SK-N-SH (cell line): ENCODE measurements around the gene ZIC1. TPM values are rescaled to one million over a fixed set of nuclear protein-coding genes. Genes with fewer than 3 reads are reported as not detected.

ENCODE experiments used
- CTCF ChIA-PET: fragments of 300-600, 350-600 bp; formaldehyde crosslinking; extraction: SDS; loops from one replicate; lab custom pipeline; 2021; lab: Yijun Ruan, JAX
- POLR2A ChIA-PET: fragments of 350-600 bp; sonication (Branson Sonifier 250); formaldehyde crosslinking; extraction: SDS; loops from one replicate; lab custom pipeline; 2020; ENCODE audit warnings: antibody characterized with exemption, inconsistent platforms; lab: Yijun Ruan, JAX
- DNase-seq: peaks from one replicate; pipeline ENCODE4 v3.0.0; 2012
- H2AFZ ChIP-seq: fragments of 200-600 bp; sonication (generic); 2 replicates; pipeline ENCODE4 v1.8.1; 2016; ENCODE audit warnings: antibody characterized with exemption, mild to moderate bottlenecking, low read depth
- H3F3A ChIP-seq: fragments of 200-600 bp; sonication (generic); replicated peaks from 2 replicates; pipeline ENCODE3; 2016; ENCODE audit warnings: antibody characterized with exemption, mild to moderate bottlenecking; ENCODE audit not compliant: insufficient read depth
- H3K27ac ChIP-seq, 2 experiments: fragments of 200-500 bp in 1 of 2; fragments of 200-600 bp in 1 of 2; sonication (Bioruptor generic) in 1 of 2; sonication (generic), shearing (Covaris generic) in 1 of 2; 2 replicates each; pipeline versions ENCODE4 v1.5.1 to v1.6.1; 2014 to 2016; ENCODE audit warnings: low read depth in 2 of 2, inconsistent platforms in 1 of 2, low read length in 1 of 2, mild to moderate bottlenecking in 1 of 2, mixed read lengths in 1 of 2
- H3K27me3 ChIP-seq: fragments of 200-600 bp; sonication (generic), shearing (Covaris generic); 2 replicates; pipeline ENCODE4 v1.6.1; 2016; ENCODE audit warnings: mixed run types; ENCODE audit not compliant: insufficient read depth
- H3K36me3 ChIP-seq, 2 experiments: fragments of 200-500 bp in 1 of 2; fragments of 200-600 bp in 1 of 2; sonication (Bioruptor generic) in 1 of 2; sonication (generic) in 1 of 2; replicated peaks in 1 of 2; 2 replicates each; pipeline versions ENCODE3 to v1.5.1; 2014 to 2016; ENCODE audit warnings: low read length in 1 of 2, mild to moderate bottlenecking in 1 of 2; ENCODE audit not compliant: insufficient read depth in 2 of 2, control insufficient read depth in 1 of 2
- H3K4me1 ChIP-seq, 2 experiments: fragments of 200-500 bp in 1 of 2; fragments of 200-600 bp in 1 of 2; sonication (Bioruptor generic) in 1 of 2; sonication (generic), shearing (Covaris generic) in 1 of 2; 2 replicates each; pipeline versions ENCODE4 v1.5.1 to v1.6.1; 2014 to 2016; ENCODE audit warnings: low read depth in 1 of 2, low read length in 1 of 2, mixed run types in 1 of 2; ENCODE audit not compliant: insufficient read depth in 2 of 2, control insufficient read depth in 1 of 2
- H3K4me2 ChIP-seq: fragments of 200-600 bp; sonication (generic), shearing (Covaris generic); 2 replicates; pipeline ENCODE4 v1.6.1; 2017; ENCODE audit warnings: mixed run types
- H3K4me3 ChIP-seq, 2 experiments: fragments of 200-500 bp in 1 of 2; fragments of 200-600 bp in 1 of 2; sonication (Bioruptor generic) in 1 of 2; sonication (generic), shearing (Covaris generic) in 1 of 2; 2 replicates each; pipeline versions ENCODE4 v1.5.1 to v1.8.1; 2014 to 2016; ENCODE audit warnings: low read depth in 2 of 2, inconsistent platforms in 1 of 2, low read length in 1 of 2, mild to moderate bottlenecking in 1 of 2, mixed read lengths in 1 of 2, moderate library complexity in 1 of 2
- H3K79me2 ChIP-seq: fragments of 200-600 bp; sonication (generic); 2 replicates; pipeline ENCODE4 v1.8.1; 2017; ENCODE audit warnings: mild to moderate bottlenecking; ENCODE audit not compliant: insufficient read depth
- H3K9ac ChIP-seq: fragments of 200-600 bp; sonication (generic); 2 replicates; pipeline ENCODE4 v1.6.1; 2017; ENCODE audit warnings: mixed run types
- H3K9me2 ChIP-seq: fragments of 200-600 bp; sonication (generic); 2 replicates; pipeline ENCODE4 v1.6.1; 2017; ENCODE audit warnings: mixed run types
- H3K9me3 ChIP-seq: fragments of 200-600 bp; sonication (generic); 2 replicates; pipeline ENCODE4 v1.6.1; 2017; ENCODE audit warnings: mixed run types, mild to moderate bottlenecking, moderate library complexity
- H4K20me1 ChIP-seq: fragments of 200-600 bp; sonication (generic); 2 replicates; pipeline ENCODE4 v1.6.1; 2017; ENCODE audit warnings: mild to moderate bottlenecking, mixed run types; ENCODE audit not compliant: insufficient read depth
- ELF1 ChIP-seq: IDR thresholded peaks from 2 replicates; pipeline ENCODE4 v1.4.0; 2012
- FOXJ3 ChIP-seq: sonication (generic); formaldehyde crosslinking; IDR thresholded peaks from 2 replicates; pipeline ENCODE4 v1.5.1; 2020; ENCODE audit warnings: mild to moderate bottlenecking, missing genetic modification reagents
- GABPA ChIP-seq: IDR thresholded peaks from 2 replicates; pipeline ENCODE4 v1.4.0; 2012; ENCODE audit warnings: low read depth, mild to moderate bottlenecking
- IRF3 ChIP-seq: fragments of 150-350 bp; IDR thresholded peaks from 2 replicates; pipeline ENCODE4 v1.6.1; 2016; ENCODE audit warnings: mild to moderate bottlenecking, low read depth, low read length
- MAX ChIP-seq: IDR thresholded peaks from 2 replicates; pipeline ENCODE4 v1.4.0; 2012; ENCODE audit warnings: low read depth
- NFIC ChIP-seq: IDR thresholded peaks from 2 replicates; pipeline ENCODE4 v1.4.0; 2012; ENCODE audit warnings: borderline replicate concordance
- NRF1 ChIP-seq: IDR thresholded peaks from 2 replicates; pipeline ENCODE4 v1.6.1; 2012; ENCODE audit warnings: low read depth, mild to moderate bottlenecking, low read length
- RAD21 ChIP-seq: IDR thresholded peaks from 2 replicates; pipeline ENCODE4 v1.6.1; 2012; ENCODE audit warnings: mild to moderate bottlenecking, low read length
- REST ChIP-seq: IDR thresholded peaks from 2 replicates; pipeline ENCODE4 v1.6.1; 2012; ENCODE audit warnings: mild to moderate bottlenecking, low read depth, low read length, moderate library complexity
- RXRA ChIP-seq: IDR thresholded peaks from 2 replicates; pipeline ENCODE4 v1.4.0; 2012; ENCODE audit warnings: low read depth, mild to moderate bottlenecking, borderline replicate concordance
- SMC3 ChIP-seq: IDR thresholded peaks from 2 replicates; pipeline ENCODE4 v1.6.1; 2012; ENCODE audit warnings: low read depth, low read length, improper control_type of control experiment
- TCF12 ChIP-seq: IDR thresholded peaks from 2 replicates; pipeline ENCODE4 v1.4.0; 2012
- USF1 ChIP-seq: IDR thresholded peaks from 2 replicates; pipeline ENCODE4 v1.4.0; 2012; ENCODE audit warnings: low read depth, borderline replicate concordance
- WGBS: methylation state at CpG from one replicate; pipeline ENCODE4 v1.1.6; 2017; ENCODE audit warnings: low lambda C conversion rate; 5-methylcytosine and 5-hydroxymethylcytosine counted together
- polyA plus RNA-seq, 3 experiments: library from polyadenylated mRNA; depleted of rRNA; stranded (reverse); fragments of >200 nt; gene quantifications; 2 replicates each; pipeline ENCODE4 v1.2.3, GENCODE V29; 2012

The ZIC1 gene
- polyA plus RNA-seq, 1 of the 3 experiments (the other 2 are of a cell fraction): 16.7 TPM

GRCh38 chr3:147418808-147419701, 9.9 kb downstream of the ZIC1 start:
- WGBS: 66% methylated on average over 26 of the region's 54 CpGs

GRCh38 chr3:147419781-147420224, 10.6 kb downstream of the ZIC1 start:
- Histone ChIP-seq H3F3A (no peaks in the 10 kb centered on the region), H3K36me3 (no peaks in the 10 kb centered on the region), H3K79me2 (no peaks in the 10 kb centered on the region), H3K4me3 (no peak overlapping the region), H2AFZ (no peak overlapping the region), H3K4me2 (no peak overlapping the region), H3K9ac (no peak overlapping the region), H3K27me3 (peaks cover 63% of the 10 kb centered on the region), H3K9me2 (no peaks in the 10 kb centered on the region), H3K4me1 (no peaks in the 10 kb centered on the region; a peak in 1 of 4 replicates), H4K20me1 (no peaks in the 10 kb centered on the region), H3K9me3 (no peaks in the 10 kb centered on the region), H3K27ac (no peak overlapping the region)
- 82% methylated on average over 10 of the region's 10 CpGs for WGBS
- TF ChIP-seq NFIC: no peak
- no peak for TF ChIP-seq USF1
- TF ChIP-seq ELF1: no peak
- ChIA-PET POLR2A (no interaction called here), CTCF (no interaction called here)
- DNase-seq: no peak

More at GRCh38 chr3:147418808-147419701, 9.9 kb downstream of the ZIC1 start:
- peak; percentile 65 for DNase-seq
- Histone ChIP-seq H3K4me3 (peak overlapping the region; percentile 6 to 40; a peak in 3 of 4 replicates), H3K4me1 (no peaks in the 10 kb centered on the region; a peak in 1 of 4 replicates), H3K9ac (no peak overlapping the region), H3K36me3 (no peaks in the 10 kb centered on the region), H3K9me3 (no peaks in the 10 kb centered on the region), H4K20me1 (no peaks in the 10 kb centered on the region), H3K9me2 (no peaks in the 10 kb centered on the region), H2AFZ (no peak overlapping the region), H3K4me2 (peak overlapping the region; percentile 57), H3K27me3 (peaks cover 62% of the 10 kb centered on the region), H3K27ac (no peak overlapping the region), H3F3A (no peaks in the 10 kb centered on the region), H3K79me2 (no peaks in the 10 kb centered on the region)
- TF ChIP-seq MAX (no peak), NRF1 (0 out of 2 replicates have a peak, but pooled peaks have one; percentile 19)
- CTCF ChIA-PET: no interaction called here
- POLR2A ChIA-PET: no interaction called here

- no peak overlapping the region for H2AFZ ChIP-seq
- POLR2A ChIA-PET: no interaction called here
- H3K79me2 ChIP-seq: no peaks in the 10 kb centered on the region
- H3K4me3 ChIP-seq: no peak overlapping the region
- no peaks in the 10 kb centered on the region; a peak in 1 of 4 replicates for H3K4me1 ChIP-seq
- H3K4me2 ChIP-seq: no peak overlapping the region
- WGBS: 67% methylated on average over 21 of the region's 32 CpGs
- H3K36me3 ChIP-seq: no peaks in the 10 kb centered on the region
- H3K27ac ChIP-seq: no peak overlapping the region
- no peak overlapping the region for H3K9ac ChIP-seq
- H3K27me3 ChIP-seq: peaks cover 63% of the 10 kb centered on the region
- no peaks in the 10 kb centered on the region for H3K9me3 ChIP-seq
- H3K9me2 ChIP-seq: no peaks in the 10 kb centered on the region
- DNase-seq: peak; percentile 20
- H3F3A ChIP-seq: no peaks in the 10 kb centered on the region
- H4K20me1 ChIP-seq: no peaks in the 10 kb centered on the region
- CTCF ChIA-PET: interaction anchor here (0.9 kb wide), 1 partner anchor 41 kb away, joined by 3 read pairs; no protein-coding TSS in a partner anchor
- TF ChIP-seq RXRA: no peak
- no peak for TF ChIP-seq NFIC
- TF ChIP-seq TCF12: no peak
- no peak for TF ChIP-seq GABPA
- no peak for TF ChIP-seq IRF3
- TF ChIP-seq FOXJ3 (CRISPR knock-in tag): no peak
- TF ChIP-seq RAD21: no peak
- TF ChIP-seq SMC3: no peak
- no peak for TF ChIP-seq REST
Measured at GRCh38 chr3:147420353-147421183, 11.4 kb downstream of the ZIC1 start.
